Right renal pelvis (tissue), 4 donors: ENCODE measurements around the gene CEP20. TPM values are rescaled to one million over a fixed set of nuclear protein-coding genes. Genes with fewer than 3 reads are reported as not detected.
"Not testable (repeated sequence)": the region's sequence is repeated elsewhere in the genome, so short reads cannot be mapped to it uniquely, and the experiment has no call there.

Source experiments
- DNase-seq, 4 donors: peaks; one replicate each; pipeline ENCODE4 v3.0.0-alpha.2; 2013; ENCODE audit warnings: low read depth in 4 of 4, low spot score in 3 of 4, missing footprints in 1 of 4
- polyA plus RNA-seq, 4 donors: library from polyadenylated mRNA; unstranded; fragments of 120-200 nt; gene quantifications; one replicate each; pipeline ENCODE4 v1.2.1, GENCODE V29; 2013; ENCODE audit not compliant: insufficient read length in 4 of 4

CEP20 gene
- polyA plus RNA-seq, 4 donors = 36.1 to 51.3 (median 44.9) TPM

- DNase-seq = no peak
Observed at GRCh38 chr16:15861996-15862395, 26.4 kb downstream of the CEP20 start.

GRCh38 chr16:15858921-15859668, 29.3 kb downstream of the CEP20 start:
- no peak for DNase-seq

- DNase-seq = no peak
Observed at GRCh38 chr16:15857724-15858560, 30.5 kb downstream of the CEP20 start.

GRCh38 chr16:15856901-15857698, 31.3 kb downstream of the CEP20 start, which contains the start of gene MYH11:
TSS of gene MYH11 (minus strand) at chr16:15857028. CDS start at chr16:15838252, 18,776 bp downstream.
- no peak for DNase-seq

GRCh38 chr16:15856182-15856581, 32.2 kb downstream of the CEP20 start:
- no peak for DNase-seq

- DNase-seq = no peak
Observed at GRCh38 chr16:15855704-15856003, 32.7 kb downstream of the CEP20 start.

- no peak for DNase-seq
Observed at GRCh38 chr16:15854906-15855703, 33.3 kb downstream of the CEP20 start.

- no peak for DNase-seq
Observed at GRCh38 chr16:15854061-15854460, 34.3 kb downstream of the CEP20 start.

GRCh38 chr16:15853021-15853420, 35.4 kb downstream of the CEP20 start:
- no peak for DNase-seq

- not testable (repeated sequence) for DNase-seq
Observed at GRCh38 chr16:15850555-15850954, 37.8 kb downstream of the CEP20 start.

- no peak for DNase-seq
Observed at GRCh38 chr16:15849209-15849981, 39.0 kb downstream of the CEP20 start.

- DNase-seq = peak in 1 of 4 donors; percentile 22
Observed at GRCh38 chr16:15847611-15848175, 40.7 kb downstream of the CEP20 start.

GRCh38 chr16:15846510-15846909, 41.9 kb downstream of the CEP20 start:
- DNase-seq = no peak

GRCh38 chr16:15843635-15844279, 44.6 kb downstream of the CEP20 start:
- no peak for DNase-seq

- not testable (repeated sequence) for DNase-seq
Observed at GRCh38 chr16:15839204-15839603, 49.2 kb downstream of the CEP20 start.

GRCh38 chr16:15837761-15838160, 50.6 kb downstream of the CEP20 start:
- DNase-seq = no peak

GRCh38 chr16:15836965-15837611, 51.3 kb downstream of the CEP20 start:
- no peak for DNase-seq

- DNase-seq = no peak
Observed at GRCh38 chr16:15836074-15836473, 52.3 kb downstream of the CEP20 start.
